ENCODE data around the gene MEDAG.

DNA sequence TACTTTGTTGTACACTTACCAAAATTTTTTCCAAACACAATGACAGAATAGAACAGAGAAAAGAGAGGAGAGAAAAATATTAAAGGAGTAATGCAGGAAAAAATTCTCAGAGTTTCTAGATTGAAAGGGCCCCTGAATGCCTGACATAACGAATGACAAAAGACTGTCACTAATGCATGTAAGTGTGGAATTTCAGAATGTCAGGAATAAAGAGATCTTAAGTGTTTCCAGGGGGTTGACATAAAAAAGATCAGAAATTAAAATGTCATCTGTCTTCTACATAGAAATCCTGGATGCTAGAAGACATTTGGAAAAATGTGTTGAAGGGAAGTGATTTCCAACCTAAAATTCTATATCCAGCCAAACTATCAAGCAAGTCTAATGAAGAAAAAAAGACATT, 53.6 kb downstream of the MEDAG start:
- TF ChIP-seq CTCF (IDR thresholded peaks at IDR 0.05; ENCODE audit: borderline replicate concordance, extremely low read depth, low read length, poor library complexity, severe bottlenecking) (no peak), EZH2 (IDR thresholded peaks at IDR 0.05; ENCODE audit: borderline replicate concordance, low read depth, low read length, severe bottlenecking) (no peak)
